ENCODE measurements around the gene CHTF8.

- TF ChIP-seq TAF1 (IDR thresholded peaks at IDR 0.05; ENCODE audit: low read depth), result no peak
- no peak for TF ChIP-seq ZBTB7A (IDR thresholded peaks at IDR 0.05; ENCODE audit: low read depth)
- no peak for TF ChIP-seq TEAD4 (IDR thresholded peaks at IDR 0.05)
- TF ChIP-seq RAD21 (IDR thresholded peaks at IDR 0.05; ENCODE audit: low read depth), result no peak
- no peak for TF ChIP-seq MAX (IDR thresholded peaks at IDR 0.05)
- TF ChIP-seq TCF12 (IDR thresholded peaks at IDR 0.05; ENCODE audit: low read depth), result no peak
- TF ChIP-seq CREB1 (IDR thresholded peaks at IDR 0.05; ENCODE audit: low read depth), result no peak
- TF ChIP-seq EP300 (IDR thresholded peaks at IDR 0.05; ENCODE audit: borderline replicate concordance), result no peak
- no peak for TF ChIP-seq EGR1 (IDR thresholded peaks at IDR 0.05)
- TF ChIP-seq FOXM1 (IDR thresholded peaks at IDR 0.05; ENCODE audit: borderline replicate concordance, low read depth), result no peak
- no peak for TF ChIP-seq REST (IDR thresholded peaks at IDR 0.05; ENCODE audit: low read depth)
- no peak for TF ChIP-seq NFIC (IDR thresholded peaks at IDR 0.05)
- no peak for TF ChIP-seq CEBPB (IDR thresholded peaks at IDR 0.05)
These were observed 1.1 kb downstream of the CHTF8 start for GRCh38 chr16:69131167-69131838.

All from Ishikawa (cell line).